Loucy (cell line): ENCODE data around the gene UBALD1.

ENCODE experiments used
- H2AFZ ChIP-seq: fragments of 200-600 bp; sonication (generic); 2 replicates; pipeline ENCODE4 v1.6.0; 2016; ENCODE audit warnings: antibody characterized with exemption, mild to moderate bottlenecking, low read length, moderate library complexity
- H3F3A ChIP-seq: fragments of 200-600 bp; 2 replicates; pipeline ENCODE4 v1.6.0; 2016; ENCODE audit warnings: antibody characterized with exemption, low read depth, mild to moderate bottlenecking
- H3K27me3 ChIP-seq: fragments of 200-600 bp; sonication (generic); 2 replicates; pipeline ENCODE4 v1.6.1; 2014; ENCODE audit warnings: low read length, mild to moderate bottlenecking; ENCODE audit not compliant: insufficient read depth, poor library complexity, severe bottlenecking
- H3K36me3 ChIP-seq: fragments of 200-600 bp; sonication (generic); 2 replicates; pipeline ENCODE4 v1.6.1; 2016; ENCODE audit warnings: low read length; ENCODE audit not compliant: insufficient read depth
- H3K4me1 ChIP-seq: fragments of 200-600 bp; sonication (generic); 2 replicates; pipeline ENCODE4 v1.5.1; 2014; ENCODE audit warnings: low read length, mild to moderate bottlenecking; ENCODE audit not compliant: insufficient read depth, poor library complexity, severe bottlenecking
- H3K4me2 ChIP-seq: fragments of 200-600 bp; sonication (generic); 2 replicates; pipeline ENCODE4 v1.6.0; 2014; ENCODE audit warnings: antibody characterized with exemption, low read length, low read depth, mild to moderate bottlenecking; ENCODE audit not compliant: poor library complexity, severe bottlenecking
- H3K4me3 ChIP-seq: fragments of 200-600 bp; sonication (generic); 2 replicates; pipeline ENCODE4 v1.5.1; 2014; ENCODE audit warnings: low read length, mild to moderate bottlenecking, mixed read lengths; ENCODE audit not compliant: poor library complexity, severe bottlenecking
- H3K79me2 ChIP-seq: fragments of 200-600 bp; sonication (generic); 2 replicates; pipeline ENCODE4 v1.6.1; 2014; ENCODE audit warnings: low read length; ENCODE audit not compliant: insufficient read depth
- H3K9ac ChIP-seq: fragments of 200-600 bp; sonication (generic); 2 replicates; pipeline ENCODE4 v1.6.0; 2014; ENCODE audit warnings: mild to moderate bottlenecking, low read depth, low read length, moderate library complexity; ENCODE audit not compliant: poor library complexity, severe bottlenecking
- H3K9me2 ChIP-seq: fragments of 200-600 bp; sonication (generic); replicated peaks from 2 replicates; pipeline ENCODE4 v1.6.1; 2016; ENCODE audit warnings: low read depth, low read length, mixed read lengths
- H3K9me3 ChIP-seq: fragments of 200-600 bp; sonication (generic); 2 replicates; pipeline ENCODE4 v1.6.1; 2014; ENCODE audit warnings: mild to moderate bottlenecking, antibody characterized with exemption, low read length, low read depth; ENCODE audit not compliant: insufficient read depth
- H4K20me1 ChIP-seq: fragments of 200-600 bp; sonication (generic); 2 replicates; pipeline ENCODE4 v1.6.0; 2014; ENCODE audit warnings: antibody characterized with exemption, low read length, mild to moderate bottlenecking; ENCODE audit not compliant: insufficient read depth, poor library complexity, severe bottlenecking
- EZH2phosphoT487 ChIP-seq: fragments of 200-600 bp; IDR thresholded peaks from 2 replicates; pipeline ENCODE4 v1.6.1; 2018; ENCODE audit warnings: antibody characterized with exemption, mild to moderate bottlenecking, moderate library complexity, borderline replicate concordance
- TF ChIP-seq, protein P1 (sequence below): fragments of 200-600 bp; sonication (generic); conservative IDR thresholded peaks from 2 replicates; pipeline ENCODE4 v1.5.1; 2014; ENCODE audit warnings: mild to moderate bottlenecking, antibody characterized with exemption, low read length

The UBALD1 gene

DNA sequence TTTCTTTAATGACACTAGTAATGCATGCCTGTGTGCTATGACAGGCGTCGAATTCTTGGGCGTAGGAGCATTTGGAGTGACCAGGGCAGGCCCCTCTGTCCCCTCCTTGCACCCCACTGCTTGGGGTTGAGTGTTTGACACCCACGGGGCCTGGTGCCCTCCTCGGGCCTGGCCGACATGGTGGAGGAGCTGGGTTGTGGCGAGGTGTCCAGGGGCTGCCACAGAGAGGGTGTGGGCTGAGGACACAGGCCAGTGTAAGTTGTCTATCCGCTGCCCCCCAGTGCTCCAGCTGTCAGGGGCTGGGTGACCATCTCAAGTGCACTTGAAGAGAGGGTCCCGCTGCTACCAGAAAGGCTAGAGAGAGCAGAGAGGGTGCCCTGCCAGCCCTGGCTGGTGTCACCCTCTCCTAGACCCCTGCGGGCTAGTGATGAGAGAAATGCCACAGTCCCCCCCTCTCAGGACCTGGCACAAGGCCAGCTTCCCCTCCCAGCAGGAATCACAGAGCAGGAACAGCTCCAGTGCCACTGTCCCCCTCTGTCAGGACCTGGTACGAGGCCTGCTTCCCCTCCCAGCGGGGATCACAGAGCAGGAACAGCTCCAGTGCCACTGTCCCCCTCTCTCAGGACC is 40.4 kb upstream of the UBALD1 start:
- Histone ChIP-seq H3K4me3 (no peak overlapping the region), H3K27me3 (no peaks in the 10 kb centered on the region), H3K36me3 (peaks cover 30% of the 10 kb centered on the region; the same call in 1 of the 2 replicates), H2AFZ (no peak overlapping the region), H3K79me2 (no peaks in the 10 kb centered on the region), H3K4me2 (no peak overlapping the region), H3K9ac (no peak overlapping the region), H3K9me2 (no peaks in the 10 kb centered on the region), H4K20me1 (no peaks in the 10 kb centered on the region), H3F3A (no peaks in the 10 kb centered on the region), H3K4me1 (no peaks in the 10 kb centered on the region), H3K9me3 (no peaks in the 10 kb centered on the region)
- TF ChIP-seq, protein P1, sequence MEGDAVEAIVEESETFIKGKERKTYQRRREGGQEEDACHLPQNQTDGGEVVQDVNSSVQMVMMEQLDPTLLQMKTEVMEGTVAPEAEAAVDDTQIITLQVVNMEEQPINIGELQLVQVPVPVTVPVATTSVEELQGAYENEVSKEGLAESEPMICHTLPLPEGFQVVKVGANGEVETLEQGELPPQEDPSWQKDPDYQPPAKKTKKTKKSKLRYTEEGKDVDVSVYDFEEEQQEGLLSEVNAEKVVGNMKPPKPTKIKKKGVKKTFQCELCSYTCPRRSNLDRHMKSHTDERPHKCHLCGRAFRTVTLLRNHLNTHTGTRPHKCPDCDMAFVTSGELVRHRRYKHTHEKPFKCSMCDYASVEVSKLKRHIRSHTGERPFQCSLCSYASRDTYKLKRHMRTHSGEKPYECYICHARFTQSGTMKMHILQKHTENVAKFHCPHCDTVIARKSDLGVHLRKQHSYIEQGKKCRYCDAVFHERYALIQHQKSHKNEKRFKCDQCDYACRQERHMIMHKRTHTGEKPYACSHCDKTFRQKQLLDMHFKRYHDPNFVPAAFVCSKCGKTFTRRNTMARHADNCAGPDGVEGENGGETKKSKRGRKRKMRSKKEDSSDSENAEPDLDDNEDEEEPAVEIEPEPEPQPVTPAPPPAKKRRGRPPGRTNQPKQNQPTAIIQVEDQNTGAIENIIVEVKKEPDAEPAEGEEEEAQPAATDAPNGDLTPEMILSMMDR = no peak
- TF ChIP-seq EZH2phosphoT487 = no peak

- Histone ChIP-seq H3F3A (no peaks in the 10 kb centered on the region), H3K4me2 (no peak overlapping the region), H2AFZ (no peak overlapping the region), H3K36me3 (peaks cover 30% of the 10 kb centered on the region; the same call in 1 of the 2 replicates), H3K9me3 (no peaks in the 10 kb centered on the region), H3K27me3 (no peaks in the 10 kb centered on the region), H3K4me3 (no peak overlapping the region), H3K9ac (no peak overlapping the region), H3K9me2 (no peaks in the 10 kb centered on the region), H3K79me2 (no peaks in the 10 kb centered on the region), H3K4me1 (no peaks in the 10 kb centered on the region), H4K20me1 (peaks cover 3% of the 10 kb centered on the region)
- no peak for TF ChIP-seq EZH2phosphoT487
- TF ChIP-seq, protein P1 = no peak
These were observed 39.6 kb upstream of the UBALD1 start for GRCh38 chr16:4654011-4654963.

DNA sequence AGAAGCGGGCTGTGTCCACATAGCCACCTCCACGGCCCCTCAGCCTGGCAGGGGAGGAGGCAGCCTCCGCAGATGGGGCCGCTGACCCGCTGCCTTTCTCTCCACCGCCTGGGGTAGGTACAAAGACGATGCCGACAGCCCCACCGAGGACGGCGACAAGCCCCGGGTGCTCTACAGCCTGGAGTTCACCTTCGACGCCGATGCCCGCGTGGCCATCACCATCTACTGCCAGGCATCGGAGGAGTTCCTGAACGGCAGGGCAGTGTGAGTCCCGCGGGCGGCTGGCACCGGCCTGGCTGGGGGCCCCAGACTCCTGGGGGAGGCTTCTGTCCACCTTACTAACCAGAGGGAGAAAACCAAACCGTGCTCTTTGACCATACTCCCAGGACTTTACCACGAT is 37.9 kb upstream of the UBALD1 start:
- no peaks in the 10 kb centered on the region for H3K27me3 ChIP-seq
- no peak overlapping the region for H2AFZ ChIP-seq
- peaks cover 3% of the 10 kb centered on the region for H4K20me1 ChIP-seq
- no peaks in the 10 kb centered on the region for H3K9me2 ChIP-seq
- peaks cover 30% of the 10 kb centered on the region; the same call in 1 of the 2 replicates for H3K36me3 ChIP-seq
- no peak overlapping the region for H3K4me2 ChIP-seq
- no peak overlapping the region for H3K4me3 ChIP-seq
- no peaks in the 10 kb centered on the region for H3K79me2 ChIP-seq
- H3K9me3 ChIP-seq = no peaks in the 10 kb centered on the region
- no peak for TF ChIP-seq EZH2phosphoT487
- TF ChIP-seq, protein P1 = no peak
- H3K9ac ChIP-seq = no peak overlapping the region
- no peaks in the 10 kb centered on the region for H3F3A ChIP-seq
- no peaks in the 10 kb centered on the region for H3K4me1 ChIP-seq
